ENCODE results near the gene GGCT. TPM values are rescaled to one million over a fixed set of nuclear protein-coding genes. Genes with fewer than 3 reads are reported as not detected.

The GGCT gene
- total RNA-seq, 1 experiment from 2014 or later: 43.6 TPM

- DNase-seq (ENCODE audit: low read depth): peak; percentile 53
These were observed 25.2 kb downstream of the GGCT start for GRCh38 chr7:30479202-30480120.

GRCh38 chr7:30478349-30479201, 26.1 kb downstream of the GGCT start, which contains the start of gene NOD1:
Gene NOD1 (minus strand): TSS chr7:30478784. CDS start chr7:30456921, 21,863 bp downstream.
- DNase-seq (ENCODE audit: low read depth): peak; percentile 78

DNA sequence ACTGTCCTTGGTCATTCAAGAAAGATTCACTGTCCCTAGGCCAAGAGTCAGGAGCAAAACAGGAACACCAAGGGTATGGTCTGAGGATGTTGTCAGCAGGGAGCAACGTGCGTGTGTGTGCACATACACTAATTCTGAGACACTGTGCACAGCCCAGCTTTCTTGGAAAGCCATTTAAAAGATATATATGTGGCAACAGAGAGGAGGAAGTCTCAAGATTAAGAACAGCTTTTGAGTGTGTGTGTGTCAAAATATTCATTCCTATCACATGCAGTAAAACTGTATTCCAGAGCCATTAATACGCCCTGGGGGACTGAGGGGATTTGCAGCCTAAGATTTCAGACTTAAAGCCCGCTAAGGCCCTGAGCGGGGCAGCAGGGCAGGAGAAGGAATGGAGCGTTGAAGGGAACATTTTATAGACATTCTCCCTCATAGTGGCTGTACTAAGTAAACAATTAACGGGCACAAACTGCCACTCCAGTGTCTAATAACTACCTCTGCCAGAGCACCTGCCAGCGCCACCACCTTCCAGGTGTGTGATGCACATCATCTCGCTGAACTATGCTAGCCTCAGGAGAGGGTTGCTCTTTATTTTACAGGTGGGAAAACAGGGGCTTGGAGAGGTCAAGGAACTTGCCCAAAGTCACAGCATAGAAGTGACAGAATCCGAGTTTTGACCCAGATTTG, 28.0 kb downstream of the GGCT start:
- DNase-seq (ENCODE audit: low read depth): no peak

GRCh38 chr7:30475580-30475979, 29.0 kb downstream of the GGCT start:
- DNase-seq (ENCODE audit: low read depth): no peak

DNA sequence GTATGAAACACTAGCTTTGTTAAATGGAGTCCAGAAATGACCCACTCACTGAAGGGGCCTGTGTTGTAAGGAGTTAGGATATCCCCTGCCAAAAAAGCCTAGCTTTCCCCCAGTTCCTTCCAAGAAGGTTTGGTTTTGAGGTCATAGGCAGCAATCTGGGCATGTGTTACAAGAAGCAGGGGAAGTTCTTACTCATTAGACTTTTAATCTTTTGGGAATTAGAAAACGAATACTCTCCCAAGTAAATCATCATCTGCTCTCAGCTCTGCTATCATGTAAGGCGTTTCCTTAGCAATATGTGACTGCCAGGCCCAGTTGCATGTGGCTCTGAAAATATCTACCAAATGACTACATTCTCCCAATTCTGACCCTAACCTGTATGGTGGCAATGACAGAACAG, 29.7 kb downstream of the GGCT start:
- DNase-seq (ENCODE audit: low read depth): peak; percentile 61

DNA sequence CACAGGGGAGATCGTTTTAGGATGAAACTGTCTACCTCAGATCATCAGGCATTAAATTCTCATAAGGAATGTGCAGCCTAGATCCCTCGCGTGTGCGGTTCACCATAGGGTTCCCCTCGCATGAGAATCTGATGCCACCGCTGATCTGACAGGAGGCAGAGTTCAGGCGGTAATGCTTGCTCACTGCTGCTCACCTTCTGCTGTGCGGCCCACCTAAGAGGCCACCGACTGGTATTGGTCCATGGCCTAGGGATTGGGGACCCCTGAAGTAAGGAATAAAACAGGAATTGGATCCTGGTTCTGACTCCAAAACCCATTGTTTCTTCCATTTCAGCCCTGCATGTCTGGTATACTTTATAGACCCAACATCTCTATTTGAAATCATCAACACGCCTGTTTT, 30.1 kb downstream of the GGCT start:
- no peak for DNase-seq (ENCODE audit: low read depth)

- no peak for DNase-seq (ENCODE audit: low read depth)
These were observed 30.7 kb downstream of the GGCT start for GRCh38 chr7:30473903-30474302.

- no peak for DNase-seq (ENCODE audit: low read depth)
These were observed 31.5 kb downstream of the GGCT start for GRCh38 chr7:30472784-30473775.

DNA sequence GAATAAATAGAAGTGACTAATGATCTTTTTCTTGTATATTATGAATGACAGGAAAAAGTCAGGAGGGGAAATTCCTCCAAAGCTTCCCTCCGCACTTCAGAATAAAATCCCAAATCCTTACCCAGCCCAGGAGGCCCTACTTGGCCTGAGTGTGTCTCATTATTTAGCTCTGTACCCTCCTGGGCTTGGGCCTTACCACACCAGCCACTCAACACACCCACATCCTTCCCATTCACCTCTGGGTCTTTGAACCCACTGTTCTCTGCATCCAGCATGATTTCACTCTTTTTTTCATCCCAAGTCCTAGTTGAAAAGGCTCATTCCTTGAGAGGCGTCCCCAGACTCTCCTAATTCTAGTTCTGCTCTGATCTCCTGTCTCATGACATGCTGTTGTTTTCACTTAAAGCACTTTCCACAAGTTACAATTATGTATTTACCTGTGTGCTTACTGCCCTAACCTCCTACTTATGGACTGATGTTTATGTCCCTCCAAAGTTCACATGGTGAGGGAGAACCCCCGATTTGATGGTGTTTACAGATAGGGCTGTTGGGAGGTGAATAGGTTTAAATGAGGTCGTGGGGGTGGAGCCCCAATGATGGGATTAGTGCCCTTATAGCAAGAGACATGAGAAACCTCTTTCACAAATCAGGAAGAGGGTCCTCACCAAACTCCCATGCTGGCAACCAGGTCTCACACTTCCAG, 32.4 kb downstream of the GGCT start:
- DNase-seq (ENCODE audit: low read depth): no peak

GRCh38 chr7:30471205-30471604, 33.4 kb downstream of the GGCT start:
- no peak for DNase-seq (ENCODE audit: low read depth)

DNA sequence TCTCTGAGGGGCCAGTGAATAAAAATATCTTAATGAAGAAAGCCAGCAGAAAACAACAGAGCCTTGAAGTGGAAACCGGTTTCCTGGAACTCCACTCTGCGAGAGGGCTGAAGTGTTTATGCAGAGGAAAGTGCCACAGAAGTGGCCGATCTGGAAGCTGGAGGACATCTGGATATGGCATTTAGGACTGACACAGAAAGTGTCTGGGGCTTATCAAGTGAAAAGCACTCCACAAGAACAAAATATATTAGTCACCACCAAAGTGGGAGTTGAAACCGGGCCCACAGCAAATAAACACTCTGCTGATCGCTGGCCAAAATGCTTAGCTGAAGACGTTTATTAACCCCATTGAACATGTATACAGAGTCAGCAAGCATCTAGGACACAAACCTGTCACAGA, 33.9 kb downstream of the GGCT start:
- DNase-seq (ENCODE audit: low read depth): peak; percentile 64

- DNase-seq (ENCODE audit: low read depth): peak; percentile 40
These were observed 34.4 kb downstream of the GGCT start for GRCh38 chr7:30470163-30470770.

DNA sequence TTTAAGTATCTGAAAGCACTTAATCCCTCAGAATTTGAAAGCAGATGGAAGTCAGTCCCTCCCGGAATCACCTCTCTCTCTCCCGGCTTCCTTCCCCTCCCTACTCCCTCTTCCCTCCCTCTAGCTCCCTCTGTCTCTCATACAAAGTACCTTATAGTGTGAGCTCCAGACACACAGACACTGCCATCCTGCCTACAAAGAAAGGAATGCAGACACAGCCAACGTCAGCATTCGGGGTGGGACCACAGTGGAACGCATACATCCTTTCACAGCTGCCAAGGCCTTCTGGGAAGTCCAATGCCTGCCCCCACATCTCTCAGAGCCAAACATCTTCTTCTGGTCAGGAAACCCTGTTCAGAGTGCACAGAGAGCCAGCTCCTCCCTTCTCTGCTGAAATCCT, 35.3 kb downstream of the GGCT start:
- peak; percentile 99 for DNase-seq (ENCODE audit: low read depth)

GRCh38 chr7:30468791-30469190, 35.8 kb downstream of the GGCT start:
- no peak for DNase-seq (ENCODE audit: low read depth)

- DNase-seq (ENCODE audit: low read depth): no peak
These were observed 36.6 kb downstream of the GGCT start for GRCh38 chr7:30468041-30468440.

DNA sequence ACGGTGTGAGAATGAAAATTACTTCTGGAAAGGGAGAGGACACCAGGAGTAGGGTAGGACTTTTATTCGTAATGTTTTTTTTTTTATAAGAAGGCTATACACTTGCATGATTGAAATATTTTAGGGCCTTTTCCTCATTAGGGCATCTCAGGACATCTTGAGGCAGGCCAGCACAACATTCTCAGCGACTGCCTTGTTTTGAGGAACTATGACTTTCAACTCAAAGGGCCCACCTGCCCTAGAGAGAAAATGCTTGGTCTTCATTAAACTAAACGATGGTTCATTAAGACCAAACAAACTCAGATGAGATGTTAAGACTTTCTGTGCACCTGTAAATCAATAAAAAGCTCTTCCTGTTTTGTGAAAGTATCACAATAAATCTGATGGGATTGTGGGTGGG, 37.4 kb downstream of the GGCT start:
- no peak for DNase-seq (ENCODE audit: low read depth)

DNA sequence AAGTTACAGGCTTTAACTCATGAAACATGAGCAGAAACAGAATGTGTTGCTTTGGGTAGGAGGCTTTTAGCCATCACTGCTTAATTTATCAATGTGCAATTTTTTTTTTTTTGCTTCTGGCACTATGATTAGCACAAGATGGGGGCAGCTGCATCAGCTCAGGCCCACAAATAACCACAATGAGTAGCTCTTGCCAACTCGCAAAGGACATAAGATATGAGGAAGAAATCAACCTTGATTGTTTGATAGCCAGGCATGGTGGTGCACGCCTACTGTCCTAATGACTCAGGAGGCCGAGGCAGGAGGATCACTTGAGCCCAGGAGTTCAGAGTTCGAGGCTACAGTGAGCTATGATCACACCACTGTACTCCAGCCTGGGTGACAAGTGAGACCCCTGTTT, 38.4 kb downstream of the GGCT start:
- DNase-seq (ENCODE audit: low read depth): peak; percentile 70

DNA sequence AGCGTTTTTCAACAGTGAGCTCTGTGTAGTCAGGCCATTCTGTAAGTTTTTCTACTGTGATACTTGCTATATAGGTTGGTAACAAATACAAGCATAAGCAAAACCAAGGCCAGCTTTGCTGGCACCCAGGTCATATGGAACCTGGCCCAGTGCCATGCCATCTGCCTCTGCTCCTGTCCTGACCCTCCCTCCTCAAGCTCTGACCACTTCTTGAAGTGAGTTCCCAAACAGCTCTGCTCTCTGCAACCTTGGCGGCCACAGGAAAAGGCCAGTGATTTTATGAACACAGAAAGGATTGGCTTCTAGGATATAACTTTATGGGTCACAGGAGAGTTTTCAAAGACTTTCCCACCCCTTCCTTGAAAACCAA, 38.8 kb downstream of the GGCT start:
- no peak for DNase-seq (ENCODE audit: low read depth)

DNA sequence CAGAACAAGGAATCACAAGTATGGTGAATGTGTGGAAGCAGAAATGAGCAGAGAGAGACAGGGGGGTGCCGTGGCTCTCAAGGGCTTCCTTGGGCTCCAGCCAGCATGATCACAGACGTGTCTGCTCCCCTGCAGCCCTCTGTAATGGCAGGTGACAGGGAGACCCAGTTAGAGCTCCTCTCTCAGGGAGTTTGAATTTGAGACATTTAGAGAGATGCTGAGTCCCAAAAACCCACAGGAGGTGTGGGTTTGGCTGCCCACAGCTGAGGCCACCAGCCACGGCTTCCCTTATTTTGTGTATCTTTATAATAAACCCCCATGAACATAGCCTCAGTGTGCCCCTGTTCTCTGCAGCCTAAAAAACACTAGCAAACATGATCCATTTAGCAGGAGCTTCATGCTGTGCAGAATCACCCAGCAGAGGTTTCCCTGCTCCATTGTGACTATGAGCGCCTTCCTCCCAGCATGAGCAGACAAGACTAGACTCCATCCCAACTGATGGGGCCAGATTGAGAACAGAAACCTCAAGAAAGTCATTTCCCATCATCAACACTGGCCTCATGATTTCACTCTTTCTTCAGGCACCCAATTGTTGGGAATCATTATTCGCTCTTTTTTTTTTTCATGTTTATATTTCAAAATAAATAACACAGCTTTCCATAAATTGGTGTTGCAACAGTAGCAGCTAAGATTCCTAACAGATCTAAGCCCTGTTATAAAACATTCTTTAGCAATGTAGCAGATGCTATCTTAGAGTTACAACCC, 39.4 kb downstream of the GGCT start:
- no peak for DNase-seq (ENCODE audit: low read depth)
